ENCODE results near the gene GRID1.
"Not testable (repeated sequence)": the region's sequence is repeated elsewhere in the genome, so short reads cannot be mapped to it uniquely, and the experiment has no call there.

GRID1 gene

DNA sequence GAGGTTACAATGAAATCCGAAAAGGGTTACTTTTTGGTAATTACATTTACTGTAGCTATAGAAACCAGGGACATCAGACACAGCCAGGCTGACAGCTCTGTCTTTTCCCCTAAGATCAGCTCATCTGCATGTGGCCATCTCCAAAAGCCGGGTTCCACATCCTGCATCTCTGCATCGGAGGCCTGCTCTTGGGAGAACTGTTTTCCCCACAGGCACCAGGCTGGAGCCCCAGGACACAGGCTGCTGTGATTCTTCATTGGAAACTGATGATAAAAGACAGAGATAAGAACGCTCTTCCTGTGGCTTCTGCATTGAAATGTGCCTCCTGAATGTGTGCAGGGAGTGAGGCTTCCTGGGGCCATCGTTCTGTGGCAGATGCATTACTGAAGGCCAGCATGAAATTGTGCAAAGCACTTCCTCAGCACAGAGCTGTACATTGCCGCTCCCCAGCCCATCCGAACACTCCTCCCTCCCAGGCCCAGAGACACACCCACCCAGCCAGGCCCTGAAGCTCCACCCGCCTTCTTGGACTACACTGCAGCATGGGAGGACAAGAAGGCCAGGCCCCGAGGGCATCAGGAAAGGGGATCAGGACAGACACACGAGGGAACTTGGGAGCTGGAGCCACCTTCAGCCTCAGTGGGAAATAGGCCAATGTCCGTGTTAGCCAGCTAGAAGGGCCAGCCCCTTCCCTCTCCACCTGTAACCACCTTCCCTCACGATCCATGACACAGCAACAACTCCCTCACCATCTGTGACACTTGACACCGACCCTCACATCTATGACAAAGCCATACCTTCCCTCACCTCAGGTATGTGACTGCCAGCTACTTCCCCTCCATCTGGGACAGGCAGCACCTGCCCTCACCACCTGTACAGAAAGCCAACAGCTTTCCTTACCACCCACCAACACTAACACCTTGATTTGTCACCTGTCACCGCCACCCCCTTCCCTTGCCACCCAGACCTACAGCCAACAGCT, 113.2 kb downstream of the GRID1 start:
- no peak for DNase-seq (ENCODE audit: low read depth)

DNA sequence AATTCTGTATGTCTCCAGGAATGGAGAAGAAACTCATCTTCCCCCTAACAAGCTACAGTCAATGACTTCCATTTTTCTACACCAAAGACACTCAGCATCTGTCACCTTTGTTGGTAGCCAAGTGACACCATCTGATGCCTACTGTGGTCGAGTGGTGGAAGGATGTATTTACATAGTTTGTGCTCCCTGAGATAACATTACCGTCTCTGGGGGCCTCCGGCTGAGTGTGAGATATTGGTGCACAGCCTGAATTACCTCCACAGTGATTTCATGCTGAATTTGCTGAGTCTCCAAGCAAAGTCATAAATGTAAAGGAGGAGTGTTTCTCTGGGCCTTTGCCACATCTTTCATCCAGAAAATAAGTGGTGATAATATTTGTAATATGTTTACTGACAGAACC, 114.0 kb downstream of the GRID1 start:
- DNase-seq (ENCODE audit: low read depth), result no peak

DNA sequence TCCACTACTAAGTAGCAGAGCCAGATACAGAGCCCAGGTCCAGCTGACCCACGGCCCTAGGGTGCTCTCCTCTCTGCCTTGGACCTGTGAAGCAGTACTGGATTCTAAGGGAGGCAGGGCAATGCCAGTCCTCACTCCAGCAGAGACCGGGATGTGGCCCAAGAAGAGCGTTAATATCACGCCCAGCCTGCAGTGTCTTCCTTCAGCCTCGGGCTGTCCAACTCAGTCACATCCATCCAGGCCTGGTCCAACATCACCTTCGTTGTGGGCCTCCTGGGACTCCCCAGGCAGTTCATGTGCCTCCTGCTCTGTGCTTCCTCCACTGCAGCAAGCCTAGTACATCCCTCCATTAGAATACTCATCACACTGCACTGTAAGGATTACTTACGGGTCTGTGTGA, 114.5 kb downstream of the GRID1 start:
- no peak for DNase-seq (ENCODE audit: low read depth)

DNA sequence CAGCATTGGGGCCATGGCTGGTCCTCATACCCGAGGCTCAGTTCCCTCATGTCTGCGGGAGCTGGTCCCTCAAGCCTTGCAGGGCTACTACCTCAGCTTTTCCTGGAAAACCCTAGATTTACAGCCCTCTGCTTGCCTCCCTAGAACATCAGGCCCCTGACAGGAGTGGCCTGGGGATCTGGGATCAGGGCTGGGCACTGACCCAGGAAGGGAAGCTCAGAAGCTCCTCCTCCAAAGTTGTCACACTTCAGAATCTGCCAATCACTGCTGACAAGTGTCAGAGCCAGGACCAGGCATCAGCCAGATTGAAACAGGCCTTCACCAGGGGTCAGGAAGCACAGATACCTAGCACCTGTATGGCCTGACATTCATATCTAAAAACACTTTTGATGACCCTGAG, 115.2 kb downstream of the GRID1 start:
- DNase-seq (ENCODE audit: low read depth), result no peak

DNA sequence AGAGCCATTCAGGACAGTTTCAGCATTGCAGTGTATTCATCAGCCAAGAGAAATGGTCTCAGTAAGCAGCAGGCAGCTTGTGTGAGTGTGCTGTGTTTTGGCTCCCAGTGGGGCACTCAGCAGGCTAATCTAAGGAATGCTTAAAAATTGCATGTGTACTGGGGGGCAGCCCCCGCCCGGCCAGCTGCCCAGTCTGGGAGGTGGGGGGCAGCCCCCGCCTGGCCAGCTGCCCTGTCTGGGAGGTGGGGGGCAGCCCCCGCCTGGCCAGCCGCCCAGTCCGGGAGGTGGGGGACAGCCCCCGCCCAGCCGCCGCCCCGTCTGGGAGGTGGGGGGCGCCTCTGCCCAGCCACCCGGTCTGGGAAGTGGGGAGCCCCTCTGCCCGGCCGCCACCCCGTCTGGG, 116.2 kb downstream of the GRID1 start:
- no peak for DNase-seq (ENCODE audit: low read depth)

DNA sequence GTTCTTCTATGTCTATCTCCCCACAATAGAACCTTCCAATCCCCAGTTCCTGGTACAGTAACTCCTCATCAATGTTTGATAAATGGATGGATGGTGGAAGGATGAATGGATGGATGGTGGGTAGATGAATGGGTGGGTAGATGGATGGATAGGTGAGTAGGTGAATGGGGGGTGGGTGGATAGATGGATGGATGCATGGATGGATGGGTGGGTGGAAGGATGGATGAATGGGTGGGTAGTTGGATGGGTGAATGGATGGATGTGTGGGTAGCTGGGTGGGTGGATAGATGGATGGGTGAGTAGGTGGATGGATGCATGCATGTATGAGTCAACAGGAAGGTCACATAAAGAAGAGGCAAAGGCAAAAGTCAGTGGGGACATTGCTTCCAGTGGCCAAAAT, 116.8 kb downstream of the GRID1 start:
- DNase-seq (ENCODE audit: low read depth), result no peak

DNA sequence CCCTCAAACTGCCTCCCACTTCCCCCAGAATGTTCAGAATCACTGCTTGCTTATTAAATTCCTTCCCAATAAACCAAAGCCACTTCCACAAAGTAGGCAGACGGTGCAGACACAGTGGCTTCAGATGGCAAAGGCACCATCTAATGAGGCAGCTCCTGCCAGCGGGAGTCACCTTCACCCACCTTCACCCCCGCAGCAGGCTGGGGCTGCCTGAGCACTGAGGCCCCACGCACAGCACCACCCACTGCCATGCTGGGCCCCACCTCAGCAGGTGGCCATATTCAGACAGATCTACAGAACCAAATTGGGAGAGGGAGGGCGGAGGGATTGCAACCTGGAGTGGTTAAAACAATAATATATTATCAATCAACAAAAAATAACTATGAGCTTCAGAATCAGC, 118.5 kb downstream of the GRID1 start:
- no peak for DNase-seq (ENCODE audit: low read depth)

DNA sequence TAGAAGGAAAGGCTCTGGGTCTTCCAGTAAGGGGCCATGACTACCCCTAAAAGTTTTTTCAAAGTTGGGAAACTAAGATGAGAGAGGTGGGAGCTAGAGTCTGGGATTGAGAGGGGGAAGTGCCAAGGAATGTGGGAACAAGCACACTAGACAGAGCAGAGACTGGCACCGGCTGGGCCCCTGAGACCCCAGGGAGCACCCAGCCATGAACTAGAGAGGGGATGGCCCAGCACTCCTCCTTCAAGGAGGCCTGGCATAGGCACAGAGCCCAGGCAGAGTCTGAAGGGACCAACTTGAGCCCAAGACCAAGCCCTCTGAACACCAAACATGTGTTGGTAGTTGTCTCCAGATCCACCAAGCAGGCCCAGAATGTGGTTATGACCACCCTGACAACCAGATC, 119.0 kb downstream of the GRID1 start:
- DNase-seq (ENCODE audit: low read depth), result no peak

DNA sequence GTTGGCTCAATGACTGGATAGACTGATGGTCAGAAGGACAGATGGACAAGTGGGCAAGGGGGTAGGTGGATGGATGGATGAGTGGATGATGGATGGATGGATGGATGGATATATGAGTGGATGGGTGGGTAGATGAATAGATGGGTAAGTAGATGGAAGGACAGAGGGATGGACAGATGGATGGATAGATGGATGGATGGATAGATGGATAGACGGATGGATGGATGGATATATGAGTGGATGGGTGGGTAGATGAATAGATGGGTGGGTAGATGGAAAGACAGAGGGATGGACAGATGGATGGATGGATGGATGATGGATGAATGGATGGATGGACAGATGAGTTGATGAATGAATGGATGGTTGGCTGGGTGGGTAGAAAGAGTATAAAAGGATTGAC, 119.5 kb downstream of the GRID1 start:
- DNase-seq (ENCODE audit: low read depth), result no peak

DNA sequence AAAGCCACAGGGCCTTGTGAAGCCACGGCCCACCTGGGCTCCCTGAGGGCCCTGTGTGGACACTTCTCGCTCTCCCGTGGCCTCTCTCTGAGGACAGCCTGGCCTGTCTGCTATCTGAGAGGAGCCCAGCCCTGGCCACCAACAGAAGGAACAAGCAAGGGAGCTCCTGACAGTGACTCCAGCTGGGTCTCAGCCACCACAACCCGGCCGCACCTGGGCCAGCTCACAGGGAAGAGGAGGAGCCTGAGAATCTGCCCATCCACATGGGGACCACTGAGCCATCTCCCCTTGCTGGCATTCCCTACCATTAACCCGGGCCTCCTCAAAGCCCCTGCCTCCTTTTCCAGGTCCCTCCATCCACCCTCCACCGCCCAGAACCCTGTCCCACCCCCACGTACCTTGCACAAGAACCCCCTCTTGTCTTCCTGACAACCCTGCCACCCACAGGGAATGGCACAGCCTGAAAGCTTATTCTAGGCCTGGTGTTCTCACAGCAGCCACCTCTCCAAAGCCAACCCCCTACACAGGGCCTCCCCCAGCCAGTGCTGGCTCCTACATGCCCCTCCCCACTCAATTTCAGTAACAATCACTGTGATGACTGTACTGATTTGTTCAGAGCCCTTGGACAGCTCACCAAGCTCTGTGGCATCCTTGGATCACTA, 120.2 kb downstream of the GRID1 start:
- DNase-seq (ENCODE audit: low read depth), result no peak

DNA sequence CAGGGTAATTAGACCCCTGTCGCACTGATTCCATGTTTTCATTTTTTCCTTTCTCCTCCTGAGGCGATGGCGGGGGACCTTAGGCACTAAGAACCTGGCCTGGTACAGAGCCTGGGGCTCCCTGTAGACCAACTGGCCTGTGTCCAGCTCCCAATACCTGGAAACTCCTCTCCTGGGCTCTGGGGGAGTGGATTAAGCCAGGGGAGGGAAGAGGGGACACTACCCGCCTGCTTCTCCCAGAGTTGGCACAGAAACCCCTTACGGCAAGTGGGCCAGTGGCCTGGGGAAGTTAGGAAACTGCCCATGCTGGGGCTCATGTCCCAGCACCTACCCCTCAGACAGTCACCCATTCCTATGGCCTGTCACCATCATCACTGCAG, 121.6 kb downstream of the GRID1 start:
- no peak for DNase-seq (ENCODE audit: low read depth)

DNA sequence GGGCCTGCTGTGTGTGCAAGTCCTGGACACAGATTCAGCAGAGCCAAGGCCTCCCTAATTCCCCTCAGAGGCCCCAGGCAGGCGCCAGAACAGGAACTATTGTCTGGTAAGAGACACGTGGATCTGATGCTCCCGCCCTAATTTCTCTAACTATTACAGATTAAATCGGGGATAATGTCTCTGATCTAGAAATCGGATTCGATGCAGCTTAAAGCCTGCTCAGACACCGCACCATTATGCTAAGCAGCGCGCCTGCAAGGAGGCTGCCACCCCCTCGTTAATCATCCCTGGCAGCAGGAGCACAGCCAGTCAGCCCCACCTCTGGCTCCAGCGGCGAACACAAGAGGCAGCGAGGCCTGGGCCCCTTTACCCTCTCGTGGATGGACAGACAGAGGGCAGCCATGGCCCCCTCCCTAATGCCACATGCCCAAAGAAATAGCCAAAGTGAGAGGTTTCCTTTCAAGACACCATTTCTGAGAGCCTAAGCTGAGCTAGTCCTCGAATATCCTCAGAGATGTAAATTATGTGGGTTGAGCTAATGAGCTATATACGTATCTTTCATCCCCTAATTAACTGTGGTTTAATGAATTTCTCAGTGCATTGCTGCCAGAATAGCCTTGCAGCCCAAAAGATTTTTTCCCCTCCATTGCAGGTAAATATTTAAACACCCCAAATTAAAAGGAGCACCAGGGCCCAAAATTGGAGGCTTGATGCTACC, 122.1 kb downstream of the GRID1 start:
- DNase-seq (ENCODE audit: low read depth), result no peak

DNA sequence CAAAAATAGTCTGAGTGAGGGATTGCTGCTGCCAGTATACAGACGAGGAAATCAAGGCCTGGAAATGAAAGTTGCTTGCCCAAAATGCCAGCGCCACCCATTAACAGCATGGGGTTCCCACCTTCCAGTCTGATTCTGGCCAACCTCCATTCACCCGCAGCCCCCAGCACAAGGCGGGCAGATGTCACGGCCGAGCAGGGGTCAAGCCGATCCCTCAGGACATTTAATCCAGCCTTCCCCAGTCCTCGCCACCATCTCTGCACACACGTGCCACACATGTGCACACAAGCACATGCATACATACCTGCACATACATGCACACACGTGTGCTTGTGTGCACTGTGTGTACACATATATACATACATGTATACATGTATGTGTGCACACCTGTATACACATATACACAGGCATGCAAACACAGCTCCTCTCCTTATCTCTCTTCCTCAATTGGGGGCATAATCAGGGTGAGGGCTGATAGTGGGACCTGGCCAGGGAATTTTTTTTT, 122.9 kb downstream of the GRID1 start:
- no peak for DNase-seq (ENCODE audit: low read depth)

DNA sequence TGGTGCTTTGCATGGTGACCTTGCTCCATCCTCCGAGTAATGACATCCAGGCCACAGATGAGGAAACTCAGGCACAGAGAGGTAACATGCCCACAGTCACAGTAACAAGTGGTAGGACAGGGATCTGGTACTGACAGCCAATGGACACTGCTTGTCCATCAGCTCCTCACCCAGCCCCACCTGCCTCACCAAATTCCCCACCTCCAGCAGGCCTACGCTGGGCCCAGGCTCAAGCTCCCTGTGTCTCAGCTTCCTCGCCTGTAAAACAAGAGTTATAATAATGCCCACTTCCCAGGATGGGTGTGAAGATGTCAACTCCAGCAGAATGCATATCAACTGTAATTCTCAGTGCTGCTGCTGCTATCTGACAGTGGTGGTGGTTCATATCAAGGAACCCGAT, 123.8 kb downstream of the GRID1 start:
- DNase-seq (ENCODE audit: low read depth), result no peak

DNA sequence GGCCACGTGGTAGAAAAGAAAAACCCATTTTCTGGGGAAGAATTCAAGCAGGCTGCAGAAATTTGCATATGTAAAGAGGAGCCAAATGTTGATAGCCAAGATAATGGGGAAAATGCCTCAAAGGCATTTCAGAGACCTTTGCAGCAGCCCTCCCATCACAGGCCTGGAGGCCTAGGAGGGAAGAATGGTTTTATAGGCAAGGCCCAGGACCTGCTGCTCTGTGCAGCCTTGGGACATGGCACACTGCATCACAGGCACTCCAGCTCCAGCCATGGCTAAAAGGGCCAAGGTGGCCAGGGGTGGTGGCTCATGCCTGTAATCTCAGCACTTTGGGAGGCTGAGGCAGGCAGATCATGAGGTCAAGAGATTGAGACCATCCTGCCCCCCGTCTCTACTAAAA, 128.5 kb downstream of the GRID1 start:
- DNase-seq (ENCODE audit: low read depth), result not testable (repeated sequence)

DNA sequence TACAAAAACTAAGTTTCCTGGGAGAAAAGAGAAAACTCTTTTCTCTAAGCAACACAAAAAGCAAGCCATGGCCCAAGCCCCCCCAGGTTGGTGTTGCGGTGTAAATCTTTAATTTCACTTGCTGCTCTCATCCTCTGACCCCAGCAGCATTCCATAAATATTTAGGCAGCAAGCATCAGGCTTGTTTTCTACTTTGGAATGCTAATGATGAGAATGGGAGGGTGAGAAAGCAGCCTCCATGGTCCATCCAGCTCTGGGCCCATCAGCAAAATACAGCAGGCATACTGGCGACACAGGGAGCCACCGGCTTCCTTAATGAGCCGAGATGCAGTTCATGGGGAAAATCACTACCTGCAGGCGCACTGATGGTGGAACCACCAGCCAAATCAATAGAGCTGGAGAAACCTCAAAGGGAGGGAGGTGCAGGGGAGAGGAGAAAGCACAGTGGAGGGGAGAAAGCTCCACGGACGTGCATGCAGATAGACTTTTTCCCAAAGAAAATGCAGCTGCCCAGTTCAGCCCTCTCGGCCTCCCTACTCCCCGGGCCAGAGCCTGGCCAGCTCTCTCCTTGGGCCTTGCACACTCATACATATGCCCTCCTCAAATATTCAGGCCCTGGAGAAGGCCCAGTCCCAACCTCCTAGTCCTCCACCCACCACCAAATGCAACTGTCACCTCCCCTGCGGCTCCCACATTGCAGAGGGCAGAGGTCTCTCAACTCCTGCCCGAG, 131.9 kb downstream of the GRID1 start:
- DNase-seq (ENCODE audit: low read depth), result no peak

DNA sequence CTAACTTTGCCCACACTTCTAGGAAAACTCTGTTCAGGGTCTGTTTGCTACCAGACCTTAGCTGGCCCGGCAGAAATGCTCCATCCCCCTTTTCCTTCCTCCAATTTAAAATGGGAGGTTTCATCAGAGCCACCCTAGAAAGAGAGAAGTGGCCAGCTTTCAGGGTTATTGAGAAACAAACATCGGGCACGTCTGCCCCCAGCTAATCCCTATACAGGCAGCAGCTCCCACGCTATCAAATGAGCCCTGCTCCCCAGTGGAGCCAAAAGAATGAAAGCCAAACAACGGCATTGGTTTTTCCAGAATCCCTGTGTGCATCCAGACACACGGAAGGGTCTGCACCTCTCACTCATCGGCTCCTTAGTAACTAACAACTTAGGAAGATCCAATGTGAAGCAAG, 132.5 kb downstream of the GRID1 start:
- DNase-seq (ENCODE audit: low read depth), result no peak

DNA sequence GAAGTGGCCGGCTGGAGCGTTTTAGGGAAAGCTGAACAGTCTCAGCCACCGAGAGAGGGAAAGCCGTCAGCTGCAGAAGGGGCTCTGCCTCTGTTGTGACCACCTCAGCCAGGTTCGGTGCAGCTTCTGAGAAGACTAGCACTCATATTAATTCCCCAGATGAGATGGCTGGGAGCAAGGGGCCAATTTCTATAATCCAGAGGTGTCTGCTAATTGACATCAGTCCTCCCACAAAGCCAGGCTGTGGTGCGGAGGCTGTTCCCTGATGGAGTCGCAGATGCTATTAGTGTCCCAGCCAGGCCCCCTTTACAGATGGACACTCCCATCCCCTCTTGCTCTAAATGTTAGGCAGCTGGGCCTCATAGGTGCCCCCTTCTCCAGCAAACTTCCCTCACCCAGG, 133.5 kb downstream of the GRID1 start:
- DNase-seq (ENCODE audit: low read depth), result no peak

DNA sequence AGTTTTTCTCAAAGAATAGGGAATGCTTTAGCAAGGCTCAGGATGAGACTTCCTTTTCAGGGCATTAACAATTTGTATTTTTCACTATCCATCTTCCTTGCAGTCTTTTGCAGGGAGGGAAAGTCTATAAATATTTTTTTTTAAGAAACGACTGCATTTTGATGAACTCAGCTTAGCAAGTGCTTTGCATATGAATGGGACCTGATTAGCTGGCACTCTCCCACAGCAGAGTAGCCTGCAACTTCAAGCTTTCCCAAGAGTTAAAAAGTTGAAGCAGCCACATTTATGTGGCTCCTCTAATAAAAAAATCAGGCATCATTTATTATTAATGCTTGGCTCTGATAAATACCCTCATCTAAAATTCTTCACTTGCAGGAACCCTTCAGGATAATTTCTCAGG, 134.0 kb downstream of the GRID1 start:
- no peak for DNase-seq (ENCODE audit: low read depth)

DNA sequence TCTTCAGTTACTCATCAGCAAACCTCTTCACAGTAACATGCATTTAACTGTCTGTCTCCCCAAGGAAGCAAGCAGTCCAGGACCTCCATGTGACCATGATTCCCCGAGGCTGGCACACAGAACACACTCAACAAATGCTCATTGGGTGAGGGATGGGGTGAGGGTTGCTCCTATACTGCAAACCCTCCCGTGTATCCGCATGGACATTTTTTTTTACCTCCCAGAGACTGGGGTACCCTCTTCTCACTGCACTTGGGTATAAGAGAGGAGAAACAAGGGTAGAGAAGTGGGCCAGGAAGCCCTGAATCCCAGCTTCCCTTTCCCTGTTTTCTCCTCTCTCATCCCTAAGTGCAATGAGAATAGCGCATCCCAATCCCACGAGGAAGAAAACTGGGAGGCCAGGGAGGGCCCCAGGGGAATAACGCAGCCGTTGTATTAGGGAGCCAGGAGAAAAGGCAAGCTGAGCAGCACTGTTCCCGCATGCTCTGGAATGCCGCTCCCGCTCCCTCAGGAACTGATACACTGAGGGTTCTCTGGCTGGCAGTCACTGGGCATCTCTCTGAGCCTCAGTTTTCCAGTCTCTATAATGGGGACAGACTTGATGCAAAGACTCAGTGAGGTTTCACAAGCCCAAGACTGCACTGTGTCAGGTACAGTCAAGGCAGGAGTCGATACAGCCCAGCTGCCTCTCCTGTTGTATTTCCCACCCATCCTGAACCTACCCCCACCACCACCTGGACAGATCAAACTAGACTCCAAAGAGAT, 134.6 kb downstream of the GRID1 start:
- DNase-seq (ENCODE audit: low read depth), result no peak

DNA sequence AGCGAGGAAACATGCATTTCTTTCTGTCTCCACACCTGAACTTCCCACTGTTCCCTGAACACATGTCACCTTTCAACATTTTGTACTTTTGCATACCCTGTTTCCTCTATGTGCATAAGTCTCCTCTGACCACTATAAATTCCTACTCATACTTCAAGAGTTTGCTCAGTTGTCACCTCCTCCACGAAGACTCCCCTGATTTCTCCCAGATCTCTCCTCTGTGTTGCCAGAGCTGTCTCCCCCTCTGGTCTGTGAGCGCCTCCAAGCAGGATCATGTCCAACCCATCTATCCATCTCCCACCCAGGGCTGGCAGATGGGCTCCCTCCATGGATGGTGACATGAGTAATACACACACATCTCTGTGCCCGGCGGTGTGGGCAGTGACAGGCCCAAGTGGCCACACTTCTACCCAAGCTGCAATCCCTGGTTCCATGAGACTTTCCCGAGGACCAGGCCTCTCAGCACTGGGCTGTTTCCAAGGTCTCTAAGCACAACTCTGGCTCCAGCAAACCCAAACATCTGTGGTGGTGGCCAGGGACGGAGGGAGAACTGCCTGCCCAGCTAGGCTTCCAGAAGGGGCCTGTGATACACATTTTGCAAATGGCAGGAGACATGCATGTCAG, 135.9 kb downstream of the GRID1 start:
- DNase-seq (ENCODE audit: low read depth), result no peak
